Left cardiac atrium (tissue), 4 donors: ENCODE results near the gene AAK1. TPM values are rescaled to one million over a fixed set of nuclear protein-coding genes. Genes with fewer than 3 reads are reported as not detected.
A peak's percentile ranks its signal among the peaks of the same experiment; 100 is the strongest.
"Not testable (repeated sequence)": the region's sequence is repeated elsewhere in the genome, so short reads cannot be mapped to it uniquely, and the experiment has no call there.

Experiments
- ATAC-seq, 2 donors: fragments of 200-7000 bp; cut with Tn5 transposase; one replicate each; pipeline ENCODE4 v1.9.1; 2020; ENCODE audit warnings: mild to moderate bottlenecking in 2 of 2, moderate library complexity in 2 of 2
- DNase-seq: peaks from one replicate; pipeline ENCODE4 v3.0.0-alpha.2; 2020
- intact Hi-C, 2 donors: fragments of 100-400 bp; cut with DNase I; formaldehyde crosslinking; loops; one replicate each; pipeline versions ENCODE4 v1.14.1 to v1.15.1; 2022 to 2023
- total RNA-seq, 2 donors: library from RNA; stranded (reverse); fragmentation: NEBNext Ultra II Directional; extraction: Animal tissue kit (Norgen Biotek cat#: 25700); gene quantifications; one replicate each; pipeline ENCODE4 v1.2.1, GENCODE V29; 2021
- donor health status: DM: no; HTN: yes; CAD: no.
- donor health status: DM: no; HTN: yes; CAD: no; lungs with severe emphysema.
- donor health status: DM: yes; HTN: yes; CAD: no.
- donor health status: Dilated cardiomyopathy.

AAK1 gene
- total RNA-seq, 2 donors from 2014 or later = 44.0 to 64.7 TPM

GRCh38 chr2:69634196-69634821 lies 9.2 kb downstream of the AAK1 start:
- ATAC-seq = peak in 1 of 2 donors; percentile 34
- intact Hi-C loops = no loop called here
- no peak for DNase-seq

- intact Hi-C loops = no loop called here
- no peak for DNase-seq
- no peak for ATAC-seq
Observed at GRCh38 chr2:69631402-69631801, 12.1 kb downstream of the AAK1 start.

- intact Hi-C loops = no loop called here
- ATAC-seq (no peak), DNase-seq (no peak)
Observed at GRCh38 chr2:69629921-69630608, 13.5 kb downstream of the AAK1 start.

GRCh38 chr2:69628325-69629021 lies 15.1 kb downstream of the AAK1 start:
- intact Hi-C loops = no loop called here
- DNase-seq (no peak), ATAC-seq (no peak)

GRCh38 chr2:69625078-69625795 lies 18.3 kb downstream of the AAK1 start:
- ATAC-seq (peak in 1 of 2 donors; percentile 47), DNase-seq (no peak)
- intact Hi-C loops = no loop called here

GRCh38 chr2:69624611-69625010 lies 18.9 kb downstream of the AAK1 start:
- intact Hi-C loops = no loop called here
- no peak for ATAC-seq
- no peak for DNase-seq

GRCh38 chr2:69624131-69624530 lies 19.4 kb downstream of the AAK1 start:
- ATAC-seq = no peak
- intact Hi-C loops = no loop called here
- no peak for DNase-seq

- DNase-seq = no peak
- intact Hi-C loops = no loop called here
- no peak for ATAC-seq
Observed at GRCh38 chr2:69623236-69623635, 20.3 kb downstream of the AAK1 start.

GRCh38 chr2:69622805-69623204 lies 20.7 kb downstream of the AAK1 start:
- ATAC-seq, intact Hi-C loops: not testable (repeated sequence)

GRCh38 chr2:69622017-69622540 lies 21.5 kb downstream of the AAK1 start:
- DNase-seq, intact Hi-C loops, ATAC-seq: not testable (repeated sequence)

More at GRCh38 chr2:69622805-69623204, 20.7 kb downstream of the AAK1 start:
- not testable (repeated sequence) for DNase-seq

GRCh38 chr2:69621440-69621839 lies 22.1 kb downstream of the AAK1 start:
- intact Hi-C loops = no loop called here
- no peak for ATAC-seq
- DNase-seq = no peak

- ATAC-seq (no peak), DNase-seq (no peak)
- intact Hi-C loops = no loop called here
Observed at GRCh38 chr2:69620870-69621269, 22.7 kb downstream of the AAK1 start.

- ATAC-seq (peak; percentile 29 to 36), DNase-seq (no peak)
- intact Hi-C loops = no loop called here
Observed at GRCh38 chr2:69619725-69620124, 23.8 kb downstream of the AAK1 start.

GRCh38 chr2:69618362-69618761 lies 25.2 kb downstream of the AAK1 start:
- DNase-seq (peak; percentile 27), ATAC-seq (peak in 1 of 2 donors; percentile 69)
- intact Hi-C loops = no loop called here

GRCh38 chr2:69617744-69618143 lies 25.8 kb downstream of the AAK1 start:
- DNase-seq (no peak), ATAC-seq (no peak)
- intact Hi-C loops = no loop called here

- ATAC-seq (no peak), DNase-seq (no peak)
- intact Hi-C loops = no loop called here
Observed at GRCh38 chr2:69616755-69617154, 26.8 kb downstream of the AAK1 start.

GRCh38 chr2:69615969-69616368 lies 27.6 kb downstream of the AAK1 start:
- DNase-seq = no peak
- intact Hi-C loops = no loop called here
- no peak for ATAC-seq

- intact Hi-C loops = no loop called here
- ATAC-seq (no peak), DNase-seq (no peak)
Observed at GRCh38 chr2:69615078-69615625, 28.4 kb downstream of the AAK1 start.

GRCh38 chr2:69612707-69613106 lies 30.8 kb downstream of the AAK1 start:
- DNase-seq (no peak), ATAC-seq (no peak)
- intact Hi-C loops = no loop called here
